Loucy (cell line): ENCODE data around the gene RIMBP2.

Experiments used
- EZH2phosphoT487 ChIP-seq: fragments of 200-600 bp; IDR thresholded peaks from 2 replicates; pipeline ENCODE4 v1.6.1; 2018; ENCODE audit warnings: antibody characterized with exemption, mild to moderate bottlenecking, moderate library complexity, borderline replicate concordance
- TF ChIP-seq, protein P1 (sequence below): fragments of 200-600 bp; sonication (generic); conservative IDR thresholded peaks from 2 replicates; pipeline ENCODE4 v1.5.1; 2014; ENCODE audit warnings: mild to moderate bottlenecking, antibody characterized with exemption, low read length

DNA sequence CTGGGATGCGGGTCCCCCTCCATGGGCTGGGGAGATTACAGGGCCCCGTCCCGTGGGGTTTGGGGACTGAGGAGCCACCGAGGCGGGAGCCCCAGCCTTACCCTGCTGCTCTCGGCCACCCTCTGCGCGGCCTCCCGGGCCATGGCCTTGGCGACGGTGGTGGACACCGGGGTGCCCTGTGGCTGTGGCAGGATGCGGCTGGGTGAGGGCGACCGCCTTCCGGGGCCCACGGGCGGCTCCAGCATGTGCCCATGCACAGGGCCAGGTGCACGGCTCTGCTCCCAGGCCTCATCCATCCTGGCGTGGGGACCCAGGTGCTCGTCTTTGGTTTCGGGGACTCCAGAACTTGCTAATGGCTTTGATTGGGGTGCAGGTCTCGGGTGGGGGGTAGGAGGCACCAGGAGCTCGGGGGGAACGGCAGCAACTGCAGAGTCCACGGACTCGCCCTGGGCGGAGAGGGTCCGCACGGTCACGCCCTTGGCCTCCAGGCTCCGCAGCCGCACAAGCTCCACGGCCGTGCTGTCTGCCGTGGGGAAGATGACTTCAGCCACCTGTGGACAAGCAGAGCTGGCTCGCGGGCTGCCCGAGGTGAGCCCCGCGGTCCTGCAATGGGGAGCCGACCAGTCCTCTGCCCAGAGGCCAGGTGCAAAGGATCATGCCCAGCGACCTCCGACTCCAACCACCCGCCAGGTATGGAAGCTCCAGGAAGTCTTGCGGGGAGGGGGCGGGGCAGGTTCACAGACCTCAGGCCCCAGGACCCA, 279.2 kb downstream of the RIMBP2 start:
- TF ChIP-seq, protein P1, sequence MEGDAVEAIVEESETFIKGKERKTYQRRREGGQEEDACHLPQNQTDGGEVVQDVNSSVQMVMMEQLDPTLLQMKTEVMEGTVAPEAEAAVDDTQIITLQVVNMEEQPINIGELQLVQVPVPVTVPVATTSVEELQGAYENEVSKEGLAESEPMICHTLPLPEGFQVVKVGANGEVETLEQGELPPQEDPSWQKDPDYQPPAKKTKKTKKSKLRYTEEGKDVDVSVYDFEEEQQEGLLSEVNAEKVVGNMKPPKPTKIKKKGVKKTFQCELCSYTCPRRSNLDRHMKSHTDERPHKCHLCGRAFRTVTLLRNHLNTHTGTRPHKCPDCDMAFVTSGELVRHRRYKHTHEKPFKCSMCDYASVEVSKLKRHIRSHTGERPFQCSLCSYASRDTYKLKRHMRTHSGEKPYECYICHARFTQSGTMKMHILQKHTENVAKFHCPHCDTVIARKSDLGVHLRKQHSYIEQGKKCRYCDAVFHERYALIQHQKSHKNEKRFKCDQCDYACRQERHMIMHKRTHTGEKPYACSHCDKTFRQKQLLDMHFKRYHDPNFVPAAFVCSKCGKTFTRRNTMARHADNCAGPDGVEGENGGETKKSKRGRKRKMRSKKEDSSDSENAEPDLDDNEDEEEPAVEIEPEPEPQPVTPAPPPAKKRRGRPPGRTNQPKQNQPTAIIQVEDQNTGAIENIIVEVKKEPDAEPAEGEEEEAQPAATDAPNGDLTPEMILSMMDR: no peak
- no peak for TF ChIP-seq EZH2phosphoT487
